HL-60/S4 treated with phorbol 12-myristate 13-acetate at 8.2 ng/mL for 4 days and 3 days (cell line): ENCODE measurements around the gene TENT4B.

Source experiments
- in situ Hi-C: fragments of 300-500 bp; cut with MboI; formaldehyde crosslinking; loops from 2 replicates; pipeline ENCODE4 v1.15.0; 2022; ENCODE audit warnings: low sequenced_read_pairs

TENT4B gene

GRCh38 chr16:50267651-50268050 lies 114.5 kb downstream of the TENT4B start:
- in situ Hi-C loops: no loop called here

- in situ Hi-C loops: no loop called here
Observed at GRCh38 chr16:50268352-50268751, 115.2 kb downstream of the TENT4B start.

GRCh38 chr16:50269061-50269705 lies 116.1 kb downstream of the TENT4B start:
- in situ Hi-C loops: no loop called here

- in situ Hi-C loops: no loop called here
Observed at GRCh38 chr16:50269769-50270509, 116.8 kb downstream of the TENT4B start.

GRCh38 chr16:50270510-50271147 lies 117.5 kb downstream of the TENT4B start:
- in situ Hi-C loops: no loop called here

- in situ Hi-C loops: no loop called here
Observed at GRCh38 chr16:50271148-50272041, 118.3 kb downstream of the TENT4B start.

GRCh38 chr16:50272111-50272571 lies 119.0 kb downstream of the TENT4B start:
- in situ Hi-C loops: no loop called here

- in situ Hi-C loops: no loop called here
Observed at GRCh38 chr16:50272687-50273381, 119.7 kb downstream of the TENT4B start.

- in situ Hi-C loops: no loop called here
Observed at GRCh38 chr16:50273382-50273690, 120.2 kb downstream of the TENT4B start.

GRCh38 chr16:50273888-50274325 lies 120.8 kb downstream of the TENT4B start:
- in situ Hi-C loops: no loop called here

- in situ Hi-C loops: no loop called here
Observed at GRCh38 chr16:50274326-50275097, 121.4 kb downstream of the TENT4B start.

GRCh38 chr16:50275098-50275415 lies 122.0 kb downstream of the TENT4B start:
- in situ Hi-C loops: no loop called here

GRCh38 chr16:50275428-50276325 lies 122.6 kb downstream of the TENT4B start:
- in situ Hi-C loops: no loop called here

- in situ Hi-C loops: no loop called here
Observed at GRCh38 chr16:50276326-50276640, 123.2 kb downstream of the TENT4B start.

- in situ Hi-C loops: no loop called here
Observed at GRCh38 chr16:50276801-50277555, 123.9 kb downstream of the TENT4B start.

- in situ Hi-C loops: no loop called here
Observed at GRCh38 chr16:50278251-50278650, 125.1 kb downstream of the TENT4B start.

GRCh38 chr16:50279504-50279865 lies 126.4 kb downstream of the TENT4B start:
- in situ Hi-C loops: no loop called here

GRCh38 chr16:50280932-50281331 lies 127.8 kb downstream of the TENT4B start:
- in situ Hi-C loops: no loop called here
